Neural progenitor cell (in vitro differentiated cells): Measurements from ENCODE around the gene STAT5B. TPM values are rescaled to one million over a fixed set of nuclear protein-coding genes. Genes with fewer than 3 reads are reported as not detected.

ENCODE experiments used
- DNase-seq: peaks from one replicate; pipeline ENCODE4 v3.0.0-alpha.2; 2016; ENCODE audit warnings: low spot score
- H2AFZ ChIP-seq: fragments of 200-600 bp; sonication (generic); replicated peaks from 2 replicates; pipeline ENCODE4 v1.6.1; 2016; ENCODE audit warnings: antibody characterized with exemption
- H3F3A ChIP-seq: fragments of 200-600 bp; sonication (generic); 2 replicates; pipeline ENCODE4 v1.6.1; 2016; ENCODE audit warnings: antibody characterized with exemption, low read depth
- H3K27ac ChIP-seq: fragments of 200-600 bp; sonication (generic); 2 replicates; pipeline ENCODE4 v1.5.1; 2016; ENCODE audit warnings: mild to moderate bottlenecking
- H3K27me3 ChIP-seq: fragments of 200-600 bp; sonication (generic); 2 replicates; pipeline ENCODE4 v1.6.1; 2016; ENCODE audit warnings: mild to moderate bottlenecking, moderate library complexity
- H3K36me3 ChIP-seq: fragments of 200-600 bp; sonication (generic); 2 replicates; pipeline ENCODE4 v1.5.1; 2016
- H3K4me1 ChIP-seq: fragments of 200-600 bp; sonication (generic); 2 replicates; pipeline ENCODE4 v1.6.1; 2016; ENCODE audit warnings: mixed run types
- H3K4me2 ChIP-seq: fragments of 200-600 bp; sonication (generic); 2 replicates; pipeline ENCODE4 v1.6.1; 2016
- H3K4me3 ChIP-seq: fragments of 200-600 bp; sonication (generic); 2 replicates; pipeline ENCODE4 v1.5.1; 2016
- H3K79me2 ChIP-seq: fragments of 200-600 bp; sonication (generic); 2 replicates; pipeline ENCODE4 v1.6.1; 2016; ENCODE audit warnings: low read depth
- H3K9ac ChIP-seq: fragments of 200-600 bp; sonication (generic); 2 replicates; pipeline ENCODE4 v1.6.1; 2016
- H3K9me3 ChIP-seq: fragments of 200-600 bp; sonication (generic); 2 replicates; pipeline ENCODE4 v1.5.1; 2016; ENCODE audit warnings: low read depth
- H4K20me1 ChIP-seq: fragments of 200-600 bp; sonication (generic); 2 replicates; pipeline ENCODE4 v1.6.1; 2016; ENCODE audit warnings: low read depth
- H3K27ac Mint-ChIP-seq: 3 replicates; pipeline ENCODE4 v1.8.0; 2021; ENCODE audit warnings: mixed read lengths
- H3K27me3 Mint-ChIP-seq: 2 replicates; pipeline ENCODE4 v1.8.0; 2022; ENCODE audit warnings: low read depth, mild to moderate bottlenecking, inconsistent platforms, moderate library complexity, mixed read lengths; ENCODE audit not compliant: insufficient read depth
- H3K36me3 Mint-ChIP-seq: 3 replicates; pipeline ENCODE4 v1.8.0; 2021; ENCODE audit warnings: mixed read lengths
- H3K4me1 Mint-ChIP-seq: 3 replicates; pipeline ENCODE4 v1.8.0; 2021; ENCODE audit warnings: mixed read lengths
- H3K4me3 Mint-ChIP-seq: 3 replicates; pipeline ENCODE4 v1.8.0; 2021; ENCODE audit warnings: mild to moderate bottlenecking, moderate library complexity, mixed read lengths
- H3K9me3 Mint-ChIP-seq: 3 replicates; pipeline ENCODE4 v1.8.0; 2020; ENCODE audit warnings: mixed read lengths
- EZH2 ChIP-seq: fragments of 200-600 bp; sonication (generic); IDR thresholded peaks from 2 replicates; pipeline ENCODE4 v1.6.1; 2017; ENCODE audit warnings: antibody characterized with exemption, mild to moderate bottlenecking, moderate library complexity
- EZH2phosphoT487 ChIP-seq: fragments of 200-600 bp; sonication (generic); IDR thresholded peaks from 2 replicates; pipeline ENCODE4 v1.6.1; 2017; ENCODE audit warnings: antibody characterized with exemption
- total RNA-seq: library from RNA; depleted of rRNA; stranded (reverse); fragments of >200 nt; gene quantifications from 2 replicates; pipeline ENCODE4 v1.2.3, GENCODE V29; 2015; ENCODE audit warnings: low replicate concordance
- TF ChIP-seq, protein P1 (sequence below): fragments of 200-600 bp; sonication (generic); IDR thresholded peaks from 2 replicates; pipeline ENCODE4 v1.5.1; 2017; ENCODE audit warnings: antibody characterized with exemption, mild to moderate bottlenecking

STAT5B gene
- total RNA-seq, 1 donor from 2014 or later, result 96.4 TPM

DNA sequence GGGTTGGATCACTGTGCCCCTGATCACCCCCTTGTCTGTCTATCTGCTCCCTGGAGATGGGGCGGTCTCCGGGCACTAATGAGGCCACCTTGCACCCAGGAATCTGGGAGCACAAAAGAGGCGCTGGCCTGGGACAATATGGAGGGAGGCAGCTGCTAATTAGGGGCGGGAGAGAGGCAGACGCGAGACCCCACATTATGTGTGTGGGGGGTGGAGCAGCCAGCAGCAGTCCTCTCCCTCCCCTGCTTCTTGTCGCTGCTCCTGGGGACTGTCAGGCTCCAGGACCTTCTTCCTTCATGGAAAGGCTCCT is 90.6 kb downstream of the STAT5B start:
- no peak overlapping the region for H3K4me3 ChIP-seq
- TF ChIP-seq EZH2phosphoT487, result no peak
- TF ChIP-seq, protein P1, sequence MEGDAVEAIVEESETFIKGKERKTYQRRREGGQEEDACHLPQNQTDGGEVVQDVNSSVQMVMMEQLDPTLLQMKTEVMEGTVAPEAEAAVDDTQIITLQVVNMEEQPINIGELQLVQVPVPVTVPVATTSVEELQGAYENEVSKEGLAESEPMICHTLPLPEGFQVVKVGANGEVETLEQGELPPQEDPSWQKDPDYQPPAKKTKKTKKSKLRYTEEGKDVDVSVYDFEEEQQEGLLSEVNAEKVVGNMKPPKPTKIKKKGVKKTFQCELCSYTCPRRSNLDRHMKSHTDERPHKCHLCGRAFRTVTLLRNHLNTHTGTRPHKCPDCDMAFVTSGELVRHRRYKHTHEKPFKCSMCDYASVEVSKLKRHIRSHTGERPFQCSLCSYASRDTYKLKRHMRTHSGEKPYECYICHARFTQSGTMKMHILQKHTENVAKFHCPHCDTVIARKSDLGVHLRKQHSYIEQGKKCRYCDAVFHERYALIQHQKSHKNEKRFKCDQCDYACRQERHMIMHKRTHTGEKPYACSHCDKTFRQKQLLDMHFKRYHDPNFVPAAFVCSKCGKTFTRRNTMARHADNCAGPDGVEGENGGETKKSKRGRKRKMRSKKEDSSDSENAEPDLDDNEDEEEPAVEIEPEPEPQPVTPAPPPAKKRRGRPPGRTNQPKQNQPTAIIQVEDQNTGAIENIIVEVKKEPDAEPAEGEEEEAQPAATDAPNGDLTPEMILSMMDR, result no peak
- no peak overlapping the region for H3K27ac ChIP-seq
- no peak overlapping the region for H2AFZ ChIP-seq
- peaks cover 23% of the 10 kb centered on the region for H4K20me1 ChIP-seq
- Mint-ChIP-seq H3K27me3 (peaks cover 33% of the 10 kb centered on the region), H3K4me1 (peaks cover 28% of the 10 kb centered on the region), H3K36me3 (no peaks in the 10 kb centered on the region), H3K27ac (no peak overlapping the region), H3K4me3 (peak overlapping the region; percentile 35), H3K9me3 (no peaks in the 10 kb centered on the region)
- no peak for DNase-seq
- H3K9ac ChIP-seq, result no peak overlapping the region
- H3K79me2 ChIP-seq, result no peaks in the 10 kb centered on the region
- peaks cover 54% of the 10 kb centered on the region for H3K27me3 ChIP-seq
- H3K9me3 ChIP-seq, result no peaks in the 10 kb centered on the region
- H3K36me3 ChIP-seq, result no peaks in the 10 kb centered on the region
- peak overlapping the region; percentile 44 for H3K4me2 ChIP-seq
- peaks cover 26% of the 10 kb centered on the region for H3K4me1 ChIP-seq
- peaks cover 32% of the 10 kb centered on the region for H3F3A ChIP-seq

DNA sequence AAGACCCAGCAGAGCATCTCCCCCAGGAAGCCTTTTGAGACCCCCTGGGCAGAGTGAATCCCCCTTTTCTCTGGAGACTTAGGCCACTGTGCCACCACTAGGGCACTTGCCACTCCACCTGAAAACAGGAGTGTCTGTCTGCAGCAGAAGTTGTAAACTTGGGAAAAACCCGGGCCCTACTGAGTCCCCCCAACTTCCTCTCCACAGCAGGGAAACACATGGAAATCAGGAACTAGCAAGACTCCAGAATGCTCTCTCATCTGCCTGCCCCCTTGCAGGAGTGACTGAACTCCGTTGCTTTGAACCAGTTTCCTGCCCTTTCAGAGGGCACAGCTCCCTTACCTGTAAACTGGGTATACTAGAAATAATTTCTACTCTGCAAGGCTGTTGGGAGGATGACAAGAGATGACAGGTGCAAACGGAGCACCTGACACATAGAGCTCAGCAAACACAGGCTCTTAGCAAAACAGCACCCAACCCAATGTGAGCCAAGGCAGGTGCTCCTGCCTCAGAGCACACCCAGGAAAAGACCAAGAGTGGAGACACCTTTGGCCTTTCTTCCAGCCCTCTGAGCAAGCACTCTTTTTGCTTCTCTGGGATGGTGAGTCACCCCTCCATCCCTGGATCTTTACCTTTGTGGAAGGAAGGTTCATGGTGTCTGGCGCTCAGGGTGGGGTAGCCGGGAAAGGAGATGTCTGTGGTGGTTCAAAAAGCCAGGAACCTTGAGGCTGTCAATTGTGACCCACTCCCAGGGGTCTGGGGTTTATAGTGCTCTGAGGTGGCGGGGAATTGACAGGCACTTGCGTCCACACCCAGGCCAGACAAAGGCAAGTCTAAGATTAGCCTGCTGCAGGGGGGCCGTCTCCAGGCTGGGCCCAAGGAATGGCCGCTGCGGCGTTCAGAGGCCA is 91.2 kb downstream of the STAT5B start, which contains the start of gene HCRT:
Gene HCRT (minus strand): TSS at position 740 of the 908 bp plus-strand sequence. CDS start 87 bp downstream, at position 653.
- H3K4me1 Mint-ChIP-seq, result peaks cover 28% of the 10 kb centered on the region
- H3K36me3 ChIP-seq, result no peaks in the 10 kb centered on the region
- H3K4me3 Mint-ChIP-seq, result peak within 1 kb of the TSS; percentile 75
- H3K27me3 Mint-ChIP-seq, result peaks cover 39% of the 10 kb centered on the region
- no peaks in the 10 kb centered on the region for H3K36me3 Mint-ChIP-seq
- H4K20me1 ChIP-seq, result peaks cover 26% of the 10 kb centered on the region
- H3K27me3 ChIP-seq, result peaks cover 60% of the 10 kb centered on the region
- DNase-seq, result peak; percentile 74
- no peak within 1 kb of the TSS for H3K27ac Mint-ChIP-seq
- no peak within 1 kb of the TSS for H3K4me3 ChIP-seq
- H3K4me2 ChIP-seq, result peak within 1 kb of the TSS; percentile 75
- no peak within 1 kb of the TSS for H3K9ac ChIP-seq
- H2AFZ ChIP-seq, result no peak within 1 kb of the TSS
- H3K9me3 Mint-ChIP-seq, result no peaks in the 10 kb centered on the region
- H3K4me1 ChIP-seq, result peaks cover 30% of the 10 kb centered on the region
- TF ChIP-seq, protein P1, result no peak
- H3K27ac ChIP-seq, result no peak within 1 kb of the TSS
- H3K79me2 ChIP-seq, result no peaks in the 10 kb centered on the region
- peaks cover 36% of the 10 kb centered on the region for H3F3A ChIP-seq
- H3K9me3 ChIP-seq, result no peaks in the 10 kb centered on the region

DNA sequence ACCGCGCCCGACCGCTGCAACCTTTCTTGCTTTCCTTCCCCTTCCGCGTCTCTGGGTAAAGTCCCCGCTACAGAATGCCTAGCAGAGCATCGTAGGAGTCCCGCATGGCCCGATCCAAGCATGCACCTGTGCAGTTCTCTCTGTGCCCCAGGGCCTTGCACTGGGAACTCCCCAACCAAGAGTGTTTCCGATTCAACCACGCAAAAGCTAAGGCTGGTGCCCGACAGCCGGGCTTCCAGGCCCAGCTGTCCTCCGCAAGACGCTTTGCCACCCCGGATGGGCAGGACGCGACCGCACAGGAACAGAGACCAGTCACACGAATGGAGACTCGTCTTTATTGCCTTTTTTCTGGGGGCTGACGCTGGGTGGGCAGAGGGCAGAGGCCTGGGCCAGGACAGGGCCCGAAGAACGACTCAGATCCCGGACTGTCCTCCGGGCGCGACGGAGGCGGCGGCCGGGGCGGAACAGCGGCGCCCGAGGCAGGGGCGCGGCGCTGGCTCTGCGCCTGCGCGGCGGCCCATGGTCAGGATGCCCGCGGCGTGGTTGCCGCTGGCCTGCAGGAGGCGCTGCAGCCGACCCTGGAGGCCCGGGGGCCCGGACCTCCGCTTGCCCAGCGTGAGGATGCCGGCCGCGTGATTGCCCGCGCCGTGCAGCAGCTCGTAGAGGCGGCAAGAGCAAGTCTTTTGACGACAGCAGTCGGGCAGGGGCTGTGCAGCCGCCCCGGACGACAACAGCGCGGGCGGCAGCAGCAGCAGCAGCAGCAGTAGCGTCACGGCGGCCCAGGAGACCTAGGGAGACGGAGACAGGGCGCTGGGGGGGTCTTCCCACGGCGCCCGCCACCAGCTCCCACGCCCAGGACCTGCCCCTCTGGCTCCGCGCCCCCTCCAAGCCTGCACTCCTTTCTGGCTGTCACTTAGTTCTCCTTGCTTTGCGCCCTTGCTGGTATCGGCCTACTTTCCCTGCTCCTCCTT is 92.2 kb downstream of the STAT5B start:
- Histone ChIP-seq H3K27ac (no peak overlapping the region), H3K4me3 (peak overlapping the region; percentile 44), H3K4me1 (peaks cover 30% of the 10 kb centered on the region), H3K9me3 (no peaks in the 10 kb centered on the region), H4K20me1 (peaks cover 34% of the 10 kb centered on the region), H3K9ac (no peak overlapping the region), H3K79me2 (no peaks in the 10 kb centered on the region), H3K4me2 (peak overlapping the region; percentile 75), H3K27me3 (peaks cover 69% of the 10 kb centered on the region), H3F3A (peaks cover 36% of the 10 kb centered on the region), H2AFZ (peak overlapping the region; percentile 82), H3K36me3 (no peaks in the 10 kb centered on the region)
- peaks cover 44% of the 10 kb centered on the region for H3K27me3 Mint-ChIP-seq
- peak overlapping the region; percentile 80 for H3K4me3 Mint-ChIP-seq
- peaks cover 31% of the 10 kb centered on the region for H3K4me1 Mint-ChIP-seq
- peak; percentile 95 for DNase-seq
- no peaks in the 10 kb centered on the region for H3K36me3 Mint-ChIP-seq
- peak; percentile 47 for TF ChIP-seq EZH2phosphoT487
- TF ChIP-seq, protein P1, result peak; percentile 84
- TF ChIP-seq EZH2, result peak; percentile 77
- no peak overlapping the region for H3K27ac Mint-ChIP-seq
- no peaks in the 10 kb centered on the region for H3K9me3 Mint-ChIP-seq
